ENCODE measurements around the gene MRPS34. TPM values are rescaled to one million over a fixed set of nuclear protein-coding genes. Genes with fewer than 3 reads are reported as not detected.

MRPS34 gene
- total RNA-seq, 1 donor from 2014 or later = 141 TPM

- Mint-ChIP-seq H3K4me1 (peaks cover 22% of the 10 kb centered on the region), H3K36me3 (ENCODE audit: low read depth) (peaks cover 5% of the 10 kb centered on the region), H3K27me3 (ENCODE audit: low read depth) (peaks cover 4% of the 10 kb centered on the region), H3K9me3 (no peaks in the 10 kb centered on the region), H3K4me3 (peak within 1 kb of the TSS; percentile 97), H3K27ac (ENCODE audit: unreplicated experiment) (peak within 1 kb of the TSS; percentile 92)
- TF ChIP-seq CTCF (conservative IDR thresholded peaks at IDR 0.05) = no peak
- DNase-seq (ENCODE audit: low read depth, low spot score) = peak; percentile 95
Observed at GRCh38 chr16:1782408-1783264, 9.7 kb upstream of the MRPS34 start, which contains the start of the genes NUBP2 and SPSB3. Gene NUBP2 (plus strand): TSS chr16:1782960. CDS start chr16:1783021, 61 bp downstream. Gene SPSB3 (minus strand): TSS chr16:1782571. CDS start chr16:1781483, 1,088 bp downstream.

GRCh38 chr16:1781758-1782407, 8.9 kb upstream of the MRPS34 start:
- peaks cover 22% of the 10 kb centered on the region for H3K4me1 Mint-ChIP-seq
- H3K4me3 Mint-ChIP-seq = peak overlapping the region; percentile 88
- TF ChIP-seq CTCF (conservative IDR thresholded peaks at IDR 0.05) = peak; percentile 43
- H3K27me3 Mint-ChIP-seq (ENCODE audit: low read depth) = peaks cover 4% of the 10 kb centered on the region
- DNase-seq (ENCODE audit: low read depth, low spot score) = no peak
- peaks cover 5% of the 10 kb centered on the region for H3K36me3 Mint-ChIP-seq (ENCODE audit: low read depth)
- peak overlapping the region; percentile 67 for H3K27ac Mint-ChIP-seq (ENCODE audit: unreplicated experiment)
- H3K9me3 Mint-ChIP-seq = no peaks in the 10 kb centered on the region

GRCh38 chr16:1781254-1781653, 8.3 kb upstream of the MRPS34 start:
- H3K27me3 Mint-ChIP-seq (ENCODE audit: low read depth) = peaks cover 4% of the 10 kb centered on the region
- H3K27ac Mint-ChIP-seq (ENCODE audit: unreplicated experiment) = peak overlapping the region; percentile 67
- peaks cover 5% of the 10 kb centered on the region for H3K36me3 Mint-ChIP-seq (ENCODE audit: low read depth)
- no peak for TF ChIP-seq CTCF (conservative IDR thresholded peaks at IDR 0.05)
- peak overlapping the region; percentile 88 for H3K4me3 Mint-ChIP-seq
- H3K9me3 Mint-ChIP-seq = no peaks in the 10 kb centered on the region
- H3K4me1 Mint-ChIP-seq = peaks cover 22% of the 10 kb centered on the region
- DNase-seq (ENCODE audit: low read depth, low spot score) = no peak

- Mint-ChIP-seq H3K4me3 (peak overlapping the region; percentile 88), H3K27ac (ENCODE audit: unreplicated experiment) (no peak overlapping the region)
Observed at GRCh38 chr16:1780677-1781072, 7.7 kb upstream of the MRPS34 start.

More at GRCh38 chr16:1780677-1781072, 7.7 kb upstream of the MRPS34 start:
- DNase-seq (ENCODE audit: low read depth, low spot score) = no peak
- H3K4me1 Mint-ChIP-seq = peaks cover 22% of the 10 kb centered on the region
- H3K36me3 Mint-ChIP-seq (ENCODE audit: low read depth) = peaks cover 5% of the 10 kb centered on the region
- H3K9me3 Mint-ChIP-seq = no peaks in the 10 kb centered on the region
- TF ChIP-seq CTCF (conservative IDR thresholded peaks at IDR 0.05) = no peak
- H3K27me3 Mint-ChIP-seq (ENCODE audit: low read depth) = peaks cover 4% of the 10 kb centered on the region

All from neural crest cell (in vitro differentiated cells).